Large intestine (tissue), 3 donors: ENCODE measurements around the gene PPP1R3G. TPM values are rescaled to one million over a fixed set of nuclear protein-coding genes. Genes with fewer than 3 reads are reported as not detected.
A peak's percentile ranks its signal among the peaks of the same experiment; 100 is the strongest.

Experiments
- DNase-seq, 2 donors: peaks; one replicate each; pipeline versions ENCODE4 v3.0.0 to v3.0.0-alpha.2; 2013
- H3K27ac ChIP-seq: one replicate; pipeline ENCODE4 v1.5.1; 2013; ENCODE audit warnings: low read length
- H3K27me3 ChIP-seq: 2 replicates; pipeline ENCODE4 v1.6.1; 2013; ENCODE audit warnings: low read length; ENCODE audit not compliant: control insufficient read depth, insufficient read depth
- H3K36me3 ChIP-seq: 2 replicates; pipeline ENCODE4 v1.6.1; 2013; ENCODE audit warnings: low read length; ENCODE audit not compliant: control insufficient read depth, insufficient read depth
- H3K4me1 ChIP-seq: one replicate; pipeline ENCODE4 v1.6.1; 2013; ENCODE audit warnings: low read length; ENCODE audit not compliant: control insufficient read depth, insufficient read depth
- H3K4me3 ChIP-seq: one replicate; pipeline ENCODE4 v1.5.1; 2013; ENCODE audit warnings: low read length
- H3K9me3 ChIP-seq: one replicate; pipeline ENCODE4 v1.6.1; 2013; ENCODE audit warnings: mild to moderate bottlenecking, low read depth, low read length, moderate library complexity; ENCODE audit not compliant: control insufficient read depth
- WGBS: methylation state at CpG from one replicate; pipeline ENCODE4 v1.1.5; 2013; ENCODE audit warnings: low lambda C conversion rate; ENCODE audit not compliant: insufficient coverage; 5-methylcytosine and 5-hydroxymethylcytosine counted together
- polyA plus RNA-seq: library from polyadenylated mRNA; unstranded; fragments of 120-200 nt; gene quantifications from one replicate; pipeline ENCODE4 v1.2.1, GENCODE V29; 2013

Gene PPP1R3G
- polyA plus RNA-seq, 1 donor: 2.4 TPM

- Histone ChIP-seq H3K4me1 (peaks cover 10% of the 10 kb centered on the region), H3K27ac (no peak overlapping the region), H3K27me3 (peaks cover 25% of the 10 kb centered on the region), H3K9me3 (peaks cover 9% of the 10 kb centered on the region), H3K36me3 (no peaks in the 10 kb centered on the region), H3K4me3 (no peak overlapping the region)
- 100% methylated on average over 1 of the region's 12 CpGs for WGBS
- peak; percentile 56 to 77 for DNase-seq
These were observed 2.4 kb upstream of the PPP1R3G start for GRCh38 chr6:5082487-5083306.

- H3K27ac ChIP-seq: no peak overlapping the region
- H3K9me3 ChIP-seq: peaks cover 9% of the 10 kb centered on the region
- H3K4me1 ChIP-seq: peaks cover 10% of the 10 kb centered on the region
- H3K4me3 ChIP-seq: no peak overlapping the region
- DNase-seq: no peak
- WGBS: no CpG with 5 or more reads among the region's 4 CpGs
- no peaks in the 10 kb centered on the region for H3K36me3 ChIP-seq
- peaks cover 27% of the 10 kb centered on the region for H3K27me3 ChIP-seq
These were observed 1.9 kb upstream of the PPP1R3G start for GRCh38 chr6:5083307-5083583.

GRCh38 chr6:5083813-5084359, 1.3 kb upstream of the PPP1R3G start:
- H3K4me1 ChIP-seq: peaks cover 10% of the 10 kb centered on the region
- H3K4me3 ChIP-seq: peak overlapping the region; percentile 4
- H3K36me3 ChIP-seq: no peaks in the 10 kb centered on the region
- 100% methylated on average over 1 of the region's 18 CpGs for WGBS
- peaks cover 9% of the 10 kb centered on the region for H3K9me3 ChIP-seq
- no peak for DNase-seq
- no peak overlapping the region for H3K27ac ChIP-seq
- H3K27me3 ChIP-seq: peaks cover 27% of the 10 kb centered on the region

GRCh38 chr6:5084360-5084780, 771 bp upstream of the PPP1R3G start:
- Histone ChIP-seq H3K4me3 (peak overlapping the region; percentile 65), H3K27ac (peak overlapping the region; percentile 63), H3K4me1 (peaks cover 10% of the 10 kb centered on the region), H3K27me3 (peaks cover 27% of the 10 kb centered on the region), H3K9me3 (peaks cover 8% of the 10 kb centered on the region), H3K36me3 (no peaks in the 10 kb centered on the region)
- no CpG with 5 or more reads among the region's 57 CpGs for WGBS
- DNase-seq: peak in 1 of 2 donors; percentile 68

GRCh38 chr6:5085648-5086293, 630 bp downstream of the PPP1R3G start:
- peak overlapping the region; percentile 50 for H3K27ac ChIP-seq
- peaks cover 6% of the 10 kb centered on the region for H3K9me3 ChIP-seq
- no CpG with 5 or more reads among the region's 74 CpGs for WGBS
- peak in 1 of 2 donors; percentile 70 for DNase-seq
- peaks cover 27% of the 10 kb centered on the region for H3K27me3 ChIP-seq
- H3K4me3 ChIP-seq: peak overlapping the region; percentile 65
- no peaks in the 10 kb centered on the region for H3K36me3 ChIP-seq
- peaks cover 14% of the 10 kb centered on the region for H3K4me1 ChIP-seq

- WGBS: no CpG with 5 or more reads among the region's 56 CpGs
- Histone ChIP-seq H3K4me1 (peaks cover 14% of the 10 kb centered on the region), H3K4me3 (peak overlapping the region; percentile 14), H3K27me3 (peaks cover 27% of the 10 kb centered on the region), H3K9me3 (peaks cover 6% of the 10 kb centered on the region), H3K27ac (no peak overlapping the region), H3K36me3 (no peaks in the 10 kb centered on the region)
- peak in 1 of 2 donors; percentile 54 for DNase-seq
These were observed 1.3 kb downstream of the PPP1R3G start for GRCh38 chr6:5086294-5086890.

- no peak for DNase-seq
- no CpG with 5 or more reads among the region's 19 CpGs for WGBS
These were observed 2.2 kb downstream of the PPP1R3G start for GRCh38 chr6:5087389-5087788.

GRCh38 chr6:5088780-5089179, 3.6 kb downstream of the PPP1R3G start:
- peaks cover 27% of the 10 kb centered on the region for H3K27me3 ChIP-seq
- DNase-seq: no peak
- no peaks in the 10 kb centered on the region for H3K36me3 ChIP-seq
- H3K4me3 ChIP-seq: no peak overlapping the region
- peaks cover 14% of the 10 kb centered on the region for H3K4me1 ChIP-seq
- H3K9me3 ChIP-seq: peaks cover 6% of the 10 kb centered on the region
- no CpG with 5 or more reads among the region's 3 CpGs for WGBS
- no peak overlapping the region for H3K27ac ChIP-seq

More at GRCh38 chr6:5087389-5087788, 2.2 kb downstream of the PPP1R3G start:
- Histone ChIP-seq H3K4me1 (peaks cover 14% of the 10 kb centered on the region), H3K4me3 (no peak overlapping the region), H3K27ac (no peak overlapping the region), H3K9me3 (peaks cover 6% of the 10 kb centered on the region), H3K36me3 (no peaks in the 10 kb centered on the region), H3K27me3 (peaks cover 27% of the 10 kb centered on the region)

- Histone ChIP-seq H3K9me3 (peaks cover 6% of the 10 kb centered on the region), H3K4me3 (no peak overlapping the region), H3K4me1 (peaks cover 11% of the 10 kb centered on the region), H3K36me3 (no peaks in the 10 kb centered on the region), H3K27ac (no peak overlapping the region), H3K27me3 (peaks cover 26% of the 10 kb centered on the region)
- WGBS: no CpG with 5 or more reads among the region's 5 CpGs
- peak; percentile 7 to 64 for DNase-seq
These were observed 4.6 kb downstream of the PPP1R3G start for GRCh38 chr6:5089481-5090438.
